GM23338 (cell line): ENCODE data around the gene ANTXR1. TPM values are rescaled to one million over a fixed set of nuclear protein-coding genes. Genes with fewer than 3 reads are reported as not detected.

Experiments
- ATAC-seq: fragments of 200-7000 bp; cut with Tn5 transposase; 3 replicates; pipeline ENCODE4 v1.9.1; 2020
- DNase-seq: peaks from one replicate; pipeline ENCODE4 v3.0.0-alpha.2; 2015; ENCODE audit warnings: low spot score
- H2AFZ ChIP-seq: fragments of 200-600 bp; sonication (generic); 2 replicates; pipeline ENCODE4 v1.8.0; 2016; ENCODE audit warnings: antibody characterized with exemption, mild to moderate bottlenecking, moderate library complexity
- H3F3A ChIP-seq: fragments of 200-600 bp; sonication (generic); replicated peaks from 2 replicates; pipeline ENCODE4 v1.8.0; 2017; ENCODE audit warnings: antibody characterized with exemption, mixed run types, low read depth
- H3K27ac ChIP-seq: fragments of 200-600 bp; sonication (generic); 2 replicates; pipeline ENCODE4 v1.6.1; 2016; ENCODE audit warnings: low read depth
- H3K27me3 ChIP-seq: fragments of 200-600 bp; sonication (generic); 2 replicates; pipeline ENCODE4 v1.8.0; 2016; ENCODE audit warnings: mild to moderate bottlenecking, mixed run types, moderate library complexity; ENCODE audit not compliant: insufficient read depth
- H3K36me3 ChIP-seq: fragments of 200-600 bp; sonication (generic); 2 replicates; pipeline ENCODE4 v1.8.0; 2016; ENCODE audit warnings: mild to moderate bottlenecking; ENCODE audit not compliant: insufficient read depth
- H3K4me1 ChIP-seq: fragments of 200-600 bp; sonication (generic); 2 replicates; pipeline ENCODE4 v1.8.0; 2016; ENCODE audit warnings: mild to moderate bottlenecking, moderate library complexity; ENCODE audit not compliant: insufficient read depth
- H3K4me2 ChIP-seq: fragments of 200-600 bp; sonication (generic); 2 replicates; pipeline ENCODE4 v1.7.1; 2017; ENCODE audit warnings: mixed run types
- H3K4me3 ChIP-seq: fragments of 200-600 bp; sonication (generic); 2 replicates; pipeline ENCODE4 v1.6.1; 2016; ENCODE audit warnings: mixed run types
- H3K79me2 ChIP-seq: fragments of 200-600 bp; sonication (generic); replicated peaks from 2 replicates; pipeline ENCODE4 v1.8.0; 2017; ENCODE audit warnings: mild to moderate bottlenecking; ENCODE audit not compliant: insufficient read depth
- H3K9me2 ChIP-seq: fragments of 200-600 bp; sonication (generic); 2 replicates; pipeline ENCODE4 v1.8.0; 2017; ENCODE audit not compliant: insufficient read depth
- H4K20me1 ChIP-seq: fragments of 200-600 bp; sonication (generic); replicated peaks from 2 replicates; pipeline ENCODE4 v1.8.0; 2017; ENCODE audit warnings: mild to moderate bottlenecking; ENCODE audit not compliant: insufficient read depth
- H3K27ac Mint-ChIP-seq: 2 replicates; pipeline ENCODE4 v1.8.0; 2020; ENCODE audit warnings: inconsistent platforms, mild to moderate bottlenecking, moderate library complexity, mixed read lengths
- H3K27me3 Mint-ChIP-seq: 3 replicates; pipeline ENCODE4 v1.8.0; 2022; ENCODE audit warnings: low read depth, mild to moderate bottlenecking, moderate library complexity, mixed read lengths, inconsistent platforms; ENCODE audit not compliant: insufficient read depth, poor library complexity
- H3K36me3 Mint-ChIP-seq: 3 replicates; pipeline ENCODE4 v1.8.0; 2021; ENCODE audit warnings: low read depth, mild to moderate bottlenecking, inconsistent platforms, moderate library complexity, mixed read lengths
- H3K4me1 Mint-ChIP-seq: 3 replicates; pipeline ENCODE4 v1.8.0; 2020; ENCODE audit warnings: mild to moderate bottlenecking, inconsistent platforms, mixed read lengths
- H3K4me3 Mint-ChIP-seq: 3 replicates; pipeline ENCODE4 v1.8.0; 2021; ENCODE audit warnings: moderate library complexity, mild to moderate bottlenecking, inconsistent platforms, mixed read lengths
- H3K9me3 Mint-ChIP-seq: 3 replicates; pipeline ENCODE4 v1.8.0; 2020; ENCODE audit warnings: moderate library complexity, mild to moderate bottlenecking, inconsistent platforms, mixed read lengths
- CREB1 ChIP-seq: fragments of 250-450 bp; sonication (Bioruptor Pico); IDR thresholded peaks from 2 replicates; pipeline ENCODE4 v1.5.0; 2020; ENCODE audit warnings: low read depth, mild to moderate bottlenecking, moderate library complexity
- EZH2 ChIP-seq: fragments of 200-600 bp; sonication (generic); IDR thresholded peaks from one replicate; pipeline ENCODE4 v1.8.0; 2017; ENCODE audit warnings: antibody characterized with exemption, mild to moderate bottlenecking, low read depth; ENCODE audit not compliant: unreplicated experiment
- NANOG ChIP-seq: IDR thresholded peaks from 2 replicates; pipeline ENCODE4 v1.6.1; 2016; ENCODE audit warnings: antibody characterized with exemption, borderline replicate concordance
- POLR2AphosphoS5 ChIP-seq: IDR thresholded peaks from 2 replicates; pipeline ENCODE4 v1.6.1; 2016; ENCODE audit warnings: antibody characterized with exemption, low read depth
- STAT1 ChIP-seq: IDR thresholded peaks from one replicate; pipeline ENCODE4 v1.6.1; 2016; ENCODE audit warnings: antibody characterized with exemption; ENCODE audit not compliant: unreplicated experiment
- ZNF114 ChIP-seq: fragments of 250-450 bp; sonication (Bioruptor Pico); IDR thresholded peaks from 2 replicates; pipeline ENCODE4 v1.5.0; 2020; ENCODE audit warnings: mild to moderate bottlenecking, moderate library complexity
- ZNF462 ChIP-seq: fragments of 250-450 bp; sonication (Bioruptor Pico); IDR thresholded peaks from 2 replicates; pipeline ENCODE4 v1.5.0; 2020; ENCODE audit warnings: mild to moderate bottlenecking, moderate library complexity
- polyA plus RNA-seq: library from polyadenylated mRNA; unstranded; fragments of >200 nt; fragmentation: Nextera tagmentation; extraction: Ambion mirVana; gene quantifications from 2 replicates; pipeline ENCODE4 v1.2.1, GENCODE V29; 2016
- total RNA-seq: library from RNA; depleted of rRNA; stranded (reverse); fragments of >200 nt; shearing (Covaris generic); gene quantifications from 2 replicates; pipeline ENCODE4 v1.2.3, GENCODE V29; 2014
- TF ChIP-seq, protein P1 (sequence below): IDR thresholded peaks from one replicate; pipeline ENCODE4 v1.6.1; 2018; ENCODE audit warnings: antibody characterized with exemption; ENCODE audit not compliant: unreplicated experiment
- TF ChIP-seq, protein P2 (sequence below), 2 experiments: fragments of 200-600 bp in 1 of 2; sonication (generic) in 1 of 2; conservative IDR thresholded peaks; 2 replicates each; pipeline versions ENCODE4 v1.5.1 to v1.6.1; 2016 to 2017; ENCODE audit warnings: antibody characterized with exemption in 2 of 2, low read depth in 2 of 2, mild to moderate bottlenecking in 2 of 2, moderate library complexity in 1 of 2

The ANTXR1 gene
- total and polyA plus RNA-seq, 2 experiments from 2014 or later: 16.1 to 23.1 TPM

GRCh38 chr2:69067866-69068265, 54.9 kb downstream of the ANTXR1 start:
- no peaks in the 10 kb centered on the region for H3F3A ChIP-seq
- no peak for DNase-seq
- no peak overlapping the region for H3K27ac ChIP-seq
- H3K4me2 ChIP-seq: no peak overlapping the region
- no peaks in the 10 kb centered on the region for H3K36me3 ChIP-seq
- TF ChIP-seq CREB1 (CRISPR knock-in tag) (no peak), EZH2 (no peak)
- TF ChIP-seq, protein P1, sequence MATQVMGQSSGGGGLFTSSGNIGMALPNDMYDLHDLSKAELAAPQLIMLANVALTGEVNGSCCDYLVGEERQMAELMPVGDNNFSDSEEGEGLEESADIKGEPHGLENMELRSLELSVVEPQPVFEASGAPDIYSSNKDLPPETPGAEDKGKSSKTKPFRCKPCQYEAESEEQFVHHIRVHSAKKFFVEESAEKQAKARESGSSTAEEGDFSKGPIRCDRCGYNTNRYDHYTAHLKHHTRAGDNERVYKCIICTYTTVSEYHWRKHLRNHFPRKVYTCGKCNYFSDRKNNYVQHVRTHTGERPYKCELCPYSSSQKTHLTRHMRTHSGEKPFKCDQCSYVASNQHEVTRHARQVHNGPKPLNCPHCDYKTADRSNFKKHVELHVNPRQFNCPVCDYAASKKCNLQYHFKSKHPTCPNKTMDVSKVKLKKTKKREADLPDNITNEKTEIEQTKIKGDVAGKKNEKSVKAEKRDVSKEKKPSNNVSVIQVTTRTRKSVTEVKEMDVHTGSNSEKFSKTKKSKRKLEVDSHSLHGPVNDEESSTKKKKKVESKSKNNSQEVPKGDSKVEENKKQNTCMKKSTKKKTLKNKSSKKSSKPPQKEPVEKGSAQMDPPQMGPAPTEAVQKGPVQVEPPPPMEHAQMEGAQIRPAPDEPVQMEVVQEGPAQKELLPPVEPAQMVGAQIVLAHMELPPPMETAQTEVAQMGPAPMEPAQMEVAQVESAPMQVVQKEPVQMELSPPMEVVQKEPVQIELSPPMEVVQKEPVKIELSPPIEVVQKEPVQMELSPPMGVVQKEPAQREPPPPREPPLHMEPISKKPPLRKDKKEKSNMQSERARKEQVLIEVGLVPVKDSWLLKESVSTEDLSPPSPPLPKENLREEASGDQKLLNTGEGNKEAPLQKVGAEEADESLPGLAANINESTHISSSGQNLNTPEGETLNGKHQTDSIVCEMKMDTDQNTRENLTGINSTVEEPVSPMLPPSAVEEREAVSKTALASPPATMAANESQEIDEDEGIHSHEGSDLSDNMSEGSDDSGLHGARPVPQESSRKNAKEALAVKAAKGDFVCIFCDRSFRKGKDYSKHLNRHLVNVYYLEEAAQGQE: no peak
- no peak for ATAC-seq
- H4K20me1 ChIP-seq: no peaks in the 10 kb centered on the region; the same call in 1 of the 2 replicates
- 0 out of 2 replicates have a peak, but pooled peaks cover 5% of the 10 kb centered on the region for H3K9me2 ChIP-seq
- Mint-ChIP-seq H3K4me1 (no peaks in the 10 kb centered on the region), H3K36me3 (no peaks in the 10 kb centered on the region), H3K27ac (no peak overlapping the region), H3K9me3 (no peaks in the 10 kb centered on the region), H3K27me3 (no peaks in the 10 kb centered on the region), H3K4me3 (no peak overlapping the region)
- H3K4me1 ChIP-seq: no peaks in the 10 kb centered on the region
- H3K27me3 ChIP-seq: no peaks in the 10 kb centered on the region
- no peak overlapping the region for H3K4me3 ChIP-seq
- H3K79me2 ChIP-seq: no peaks in the 10 kb centered on the region
- no peak overlapping the region for H2AFZ ChIP-seq

DNA sequence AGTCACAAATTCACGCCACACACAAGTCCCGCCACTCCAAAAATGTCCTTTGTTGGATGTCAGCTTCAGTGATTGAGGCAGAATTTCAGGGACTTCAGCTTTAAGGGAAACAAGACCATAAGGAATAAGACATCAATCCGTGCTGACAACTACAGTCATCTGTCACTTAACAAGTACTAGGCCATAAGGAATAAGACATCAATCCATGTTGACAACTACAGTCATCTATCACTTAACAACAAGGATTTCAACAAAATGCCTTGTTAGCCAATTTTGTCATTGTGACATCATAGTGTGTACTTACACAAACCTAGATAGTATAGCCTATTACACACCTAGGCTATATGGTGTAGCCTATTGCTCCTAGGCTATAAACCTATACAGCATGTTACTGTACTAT, 58.0 kb downstream of the ANTXR1 start:
- Mint-ChIP-seq H3K4me1 (no peaks in the 10 kb centered on the region), H3K27ac (no peak overlapping the region), H3K27me3 (no peaks in the 10 kb centered on the region), H3K36me3 (no peaks in the 10 kb centered on the region), H3K4me3 (no peak overlapping the region), H3K9me3 (no peaks in the 10 kb centered on the region)
- Histone ChIP-seq H3K27me3 (no peaks in the 10 kb centered on the region), H4K20me1 (no peaks in the 10 kb centered on the region; the same call in 1 of the 2 replicates), H3F3A (no peaks in the 10 kb centered on the region), H3K36me3 (no peaks in the 10 kb centered on the region), H3K4me3 (no peak overlapping the region), H3K4me2 (no peak overlapping the region), H3K9me2 (0 out of 2 replicates have a peak, but pooled peaks cover 2% of the 10 kb centered on the region), H3K4me1 (no peaks in the 10 kb centered on the region), H2AFZ (no peak overlapping the region), H3K27ac (no peak overlapping the region), H3K79me2 (no peaks in the 10 kb centered on the region)
- DNase-seq (no peak), ATAC-seq (no peak)
- TF ChIP-seq ZNF462: no peak
- TF ChIP-seq CREB1 (CRISPR knock-in tag): no peak
- no peak for TF ChIP-seq ZNF114
- no peak for TF ChIP-seq NANOG
- TF ChIP-seq, protein P2, sequence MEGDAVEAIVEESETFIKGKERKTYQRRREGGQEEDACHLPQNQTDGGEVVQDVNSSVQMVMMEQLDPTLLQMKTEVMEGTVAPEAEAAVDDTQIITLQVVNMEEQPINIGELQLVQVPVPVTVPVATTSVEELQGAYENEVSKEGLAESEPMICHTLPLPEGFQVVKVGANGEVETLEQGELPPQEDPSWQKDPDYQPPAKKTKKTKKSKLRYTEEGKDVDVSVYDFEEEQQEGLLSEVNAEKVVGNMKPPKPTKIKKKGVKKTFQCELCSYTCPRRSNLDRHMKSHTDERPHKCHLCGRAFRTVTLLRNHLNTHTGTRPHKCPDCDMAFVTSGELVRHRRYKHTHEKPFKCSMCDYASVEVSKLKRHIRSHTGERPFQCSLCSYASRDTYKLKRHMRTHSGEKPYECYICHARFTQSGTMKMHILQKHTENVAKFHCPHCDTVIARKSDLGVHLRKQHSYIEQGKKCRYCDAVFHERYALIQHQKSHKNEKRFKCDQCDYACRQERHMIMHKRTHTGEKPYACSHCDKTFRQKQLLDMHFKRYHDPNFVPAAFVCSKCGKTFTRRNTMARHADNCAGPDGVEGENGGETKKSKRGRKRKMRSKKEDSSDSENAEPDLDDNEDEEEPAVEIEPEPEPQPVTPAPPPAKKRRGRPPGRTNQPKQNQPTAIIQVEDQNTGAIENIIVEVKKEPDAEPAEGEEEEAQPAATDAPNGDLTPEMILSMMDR (conservative IDR thresholded peaks at IDR 0.05; ENCODE audit: low read depth in 2 of 2): no peak
- TF ChIP-seq STAT1: no peak
- TF ChIP-seq POLR2AphosphoS5: no peak
